ENCODE data around the gene SLC38A1.

DNA sequence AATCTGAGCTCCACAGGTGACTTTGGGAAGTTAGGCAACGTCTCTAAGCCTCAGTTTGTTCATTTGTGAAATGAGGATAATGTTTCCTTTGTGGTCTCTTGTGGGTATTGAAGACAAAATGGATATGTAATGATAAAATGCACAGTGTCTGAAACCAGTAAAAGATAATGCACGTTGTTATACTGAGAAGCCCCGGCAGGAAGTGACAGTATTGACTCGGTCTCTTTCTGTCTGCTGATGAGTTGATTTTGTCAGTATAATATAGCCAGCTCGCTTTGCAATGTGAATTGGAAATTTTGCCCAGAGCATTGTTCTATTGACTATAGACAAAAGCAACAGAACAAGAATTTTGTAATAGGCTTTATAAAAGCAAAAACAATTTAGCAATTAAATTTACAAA, 49.2 kb upstream of the SLC38A1 start:
- TF ChIP-seq, protein P1, sequence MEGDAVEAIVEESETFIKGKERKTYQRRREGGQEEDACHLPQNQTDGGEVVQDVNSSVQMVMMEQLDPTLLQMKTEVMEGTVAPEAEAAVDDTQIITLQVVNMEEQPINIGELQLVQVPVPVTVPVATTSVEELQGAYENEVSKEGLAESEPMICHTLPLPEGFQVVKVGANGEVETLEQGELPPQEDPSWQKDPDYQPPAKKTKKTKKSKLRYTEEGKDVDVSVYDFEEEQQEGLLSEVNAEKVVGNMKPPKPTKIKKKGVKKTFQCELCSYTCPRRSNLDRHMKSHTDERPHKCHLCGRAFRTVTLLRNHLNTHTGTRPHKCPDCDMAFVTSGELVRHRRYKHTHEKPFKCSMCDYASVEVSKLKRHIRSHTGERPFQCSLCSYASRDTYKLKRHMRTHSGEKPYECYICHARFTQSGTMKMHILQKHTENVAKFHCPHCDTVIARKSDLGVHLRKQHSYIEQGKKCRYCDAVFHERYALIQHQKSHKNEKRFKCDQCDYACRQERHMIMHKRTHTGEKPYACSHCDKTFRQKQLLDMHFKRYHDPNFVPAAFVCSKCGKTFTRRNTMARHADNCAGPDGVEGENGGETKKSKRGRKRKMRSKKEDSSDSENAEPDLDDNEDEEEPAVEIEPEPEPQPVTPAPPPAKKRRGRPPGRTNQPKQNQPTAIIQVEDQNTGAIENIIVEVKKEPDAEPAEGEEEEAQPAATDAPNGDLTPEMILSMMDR (IDR thresholded peaks at IDR 0.05), result no peak
- no peak for TF ChIP-seq POLR2A (IDR thresholded peaks at IDR 0.05)
